Measurements from ENCODE around the gene YIPF2.

- TF ChIP-seq CTCF (IDR thresholded peaks at IDR 0.05; ENCODE audit: low read length) (no peak), EZH2 (IDR thresholded peaks at IDR 0.05; ENCODE audit: borderline replicate concordance, low read length) (no peak)
These were observed 33.6 kb downstream of the YIPF2 start for GRCh38 chr19:10894911-10895213.
